ENCODE measurements around the gene TMEM185B.
A peak's percentile ranks its signal among the peaks of the same experiment; 100 is the strongest.
"Not testable (repeated sequence)": the region's sequence is repeated elsewhere in the genome, so short reads cannot be mapped to it uniquely, and the experiment has no call there.

The TMEM185B gene

DNA sequence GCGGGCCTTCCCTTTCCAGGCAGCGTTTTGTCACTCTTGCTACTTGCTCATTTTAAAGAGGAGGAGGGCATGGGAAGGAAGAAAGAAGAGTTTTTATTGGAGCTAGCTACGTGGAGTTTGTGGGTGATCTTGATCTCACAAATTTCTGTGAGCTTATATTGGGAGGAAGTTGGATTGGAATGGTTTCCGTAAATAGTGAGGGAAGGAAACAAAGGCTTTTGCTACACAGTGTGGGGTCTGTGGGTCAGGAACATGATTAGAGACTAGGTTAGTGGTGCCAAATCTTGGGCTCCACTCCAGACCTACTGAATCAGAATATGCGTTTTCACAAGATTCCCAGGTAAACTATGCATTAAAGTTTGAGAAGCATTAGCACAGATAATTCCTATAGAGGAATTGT, 37.5 kb upstream of the TMEM185B start:
- no peak for TF ChIP-seq POLR2AphosphoS5 (IDR thresholded peaks at IDR 0.05; ENCODE audit: low read depth)
- TF ChIP-seq REST (IDR thresholded peaks at IDR 0.05; ENCODE audit: insufficient replicate concordance, low read depth): no peak
- TF ChIP-seq SPI1 (IDR thresholded peaks at IDR 0.05; ENCODE audit: borderline replicate concordance, low read depth): no peak
- no peak for TF ChIP-seq GABPA (IDR thresholded peaks at IDR 0.05; ENCODE audit: low read depth)
- TF ChIP-seq, protein P1, sequence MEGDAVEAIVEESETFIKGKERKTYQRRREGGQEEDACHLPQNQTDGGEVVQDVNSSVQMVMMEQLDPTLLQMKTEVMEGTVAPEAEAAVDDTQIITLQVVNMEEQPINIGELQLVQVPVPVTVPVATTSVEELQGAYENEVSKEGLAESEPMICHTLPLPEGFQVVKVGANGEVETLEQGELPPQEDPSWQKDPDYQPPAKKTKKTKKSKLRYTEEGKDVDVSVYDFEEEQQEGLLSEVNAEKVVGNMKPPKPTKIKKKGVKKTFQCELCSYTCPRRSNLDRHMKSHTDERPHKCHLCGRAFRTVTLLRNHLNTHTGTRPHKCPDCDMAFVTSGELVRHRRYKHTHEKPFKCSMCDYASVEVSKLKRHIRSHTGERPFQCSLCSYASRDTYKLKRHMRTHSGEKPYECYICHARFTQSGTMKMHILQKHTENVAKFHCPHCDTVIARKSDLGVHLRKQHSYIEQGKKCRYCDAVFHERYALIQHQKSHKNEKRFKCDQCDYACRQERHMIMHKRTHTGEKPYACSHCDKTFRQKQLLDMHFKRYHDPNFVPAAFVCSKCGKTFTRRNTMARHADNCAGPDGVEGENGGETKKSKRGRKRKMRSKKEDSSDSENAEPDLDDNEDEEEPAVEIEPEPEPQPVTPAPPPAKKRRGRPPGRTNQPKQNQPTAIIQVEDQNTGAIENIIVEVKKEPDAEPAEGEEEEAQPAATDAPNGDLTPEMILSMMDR (IDR thresholded peaks at IDR 0.05; ENCODE audit: insufficient read depth, low read length): no peak
- DNase-seq (ENCODE audit: low read depth in 1 of 2, low spot score in 1 of 2): no peak
- no peak overlapping the region for H3K4me3 ChIP-seq (replicated peaks; ENCODE audit: insufficient read depth, low read length)
- H3K27ac ChIP-seq (replicated peaks): no peak overlapping the region
- H3K27me3 ChIP-seq (ENCODE audit: insufficient read depth, poor library complexity, severe bottlenecking): no peaks in the 10 kb centered on the region

DNA sequence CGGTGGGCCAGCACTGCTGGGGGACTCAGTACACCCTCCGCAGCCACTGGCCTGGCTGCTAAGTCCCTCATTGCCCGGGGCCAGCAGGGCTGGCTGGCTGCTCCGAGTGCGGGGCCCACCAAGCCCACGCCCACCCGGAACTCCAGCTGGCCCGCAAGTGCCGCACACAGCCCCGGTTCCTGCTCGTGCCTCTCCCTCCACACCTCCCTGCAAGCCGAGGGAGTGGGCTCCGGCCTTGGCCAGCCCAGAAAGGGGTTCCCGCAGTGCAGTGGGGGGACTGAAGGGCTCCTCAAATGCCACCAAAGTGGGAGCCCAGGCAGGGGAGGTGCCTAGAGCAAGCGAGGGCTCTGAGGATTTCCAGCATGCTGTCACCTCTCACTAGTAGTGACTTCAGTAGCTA, 36.7 kb upstream of the TMEM185B start:
- H3K27ac ChIP-seq (replicated peaks); DNase-seq (ENCODE audit: low read depth in 1 of 2, low spot score in 1 of 2): not testable (repeated sequence)

GRCh38 chr2:120258196-120258595, 35.0 kb upstream of the TMEM185B start:
- no peak for TF ChIP-seq POLR2AphosphoS5 (IDR thresholded peaks at IDR 0.05; ENCODE audit: low read depth)
- H3K27ac ChIP-seq (replicated peaks): no peak overlapping the region; the same call in 1 of the 2 replicates
- no peak for DNase-seq (ENCODE audit: low read depth in 1 of 2, low spot score in 1 of 2)
- H3K4me3 ChIP-seq (replicated peaks; ENCODE audit: insufficient read depth, low read length): no peak overlapping the region
- no peaks in the 10 kb centered on the region for H3K27me3 ChIP-seq (ENCODE audit: insufficient read depth, poor library complexity, severe bottlenecking)

More for the DNA sequence above, 36.7 kb upstream of the TMEM185B start:
- H3K27me3 ChIP-seq (ENCODE audit: insufficient read depth, poor library complexity, severe bottlenecking); H3K4me3 ChIP-seq (replicated peaks; ENCODE audit: insufficient read depth, low read length): not testable (repeated sequence)

DNA sequence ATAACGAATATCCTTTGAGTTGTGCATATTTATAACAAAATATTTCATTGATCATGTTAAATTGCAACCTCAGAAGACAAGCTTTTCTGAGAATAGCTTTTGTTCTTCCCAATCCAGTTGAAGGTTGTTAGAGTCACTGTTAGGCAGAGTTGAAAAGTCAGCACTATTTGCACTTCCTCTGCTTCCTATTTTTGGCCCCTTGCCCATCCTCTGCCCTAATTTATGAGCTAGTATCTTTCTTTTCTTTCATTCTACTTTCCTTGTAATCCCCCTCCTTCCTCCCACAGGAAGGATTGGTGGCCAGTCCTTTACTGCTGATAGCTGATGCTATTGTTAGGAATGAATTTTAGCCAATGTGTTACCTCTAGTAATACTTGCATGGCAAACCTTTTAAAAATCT, 34.3 kb upstream of the TMEM185B start:
- peak in 1 of 2 experiments; percentile 28 for DNase-seq (ENCODE audit: low read depth in 1 of 2, low spot score in 1 of 2)

GRCh38 chr2:120256651-120257000, 33.4 kb upstream of the TMEM185B start:
- H3K27ac ChIP-seq (replicated peaks): no peak overlapping the region
- no peak for DNase-seq (ENCODE audit: low read depth in 1 of 2, low spot score in 1 of 2)
- TF ChIP-seq REST (IDR thresholded peaks at IDR 0.05; ENCODE audit: insufficient replicate concordance, low read depth) (no peak), GABPA (IDR thresholded peaks at IDR 0.05; ENCODE audit: low read depth) (no peak), SPI1 (IDR thresholded peaks at IDR 0.05; ENCODE audit: borderline replicate concordance, low read depth) (no peak), POLR2AphosphoS5 (IDR thresholded peaks at IDR 0.05; ENCODE audit: low read depth) (no peak)
- TF ChIP-seq, protein P1 (IDR thresholded peaks at IDR 0.05; ENCODE audit: insufficient read depth, low read length): no peak
- no peaks in the 10 kb centered on the region for H3K27me3 ChIP-seq (ENCODE audit: insufficient read depth, poor library complexity, severe bottlenecking)
- H3K4me3 ChIP-seq (replicated peaks; ENCODE audit: insufficient read depth, low read length): no peak overlapping the region

More for the DNA sequence above, 34.3 kb upstream of the TMEM185B start:
- TF ChIP-seq SPI1 (IDR thresholded peaks at IDR 0.05; ENCODE audit: borderline replicate concordance, low read depth) (peak; percentile 84), GABPA (IDR thresholded peaks at IDR 0.05; ENCODE audit: low read depth) (no peak)
- H3K27ac ChIP-seq (replicated peaks): no peak overlapping the region; the same call in 1 of the 2 replicates
- H3K4me3 ChIP-seq (replicated peaks; ENCODE audit: insufficient read depth, low read length): no peak overlapping the region
- no peaks in the 10 kb centered on the region for H3K27me3 ChIP-seq (ENCODE audit: insufficient read depth, poor library complexity, severe bottlenecking)

Data from HL-60 (cell line).